ENCODE measurements around the gene MGAT5B.

DNA sequence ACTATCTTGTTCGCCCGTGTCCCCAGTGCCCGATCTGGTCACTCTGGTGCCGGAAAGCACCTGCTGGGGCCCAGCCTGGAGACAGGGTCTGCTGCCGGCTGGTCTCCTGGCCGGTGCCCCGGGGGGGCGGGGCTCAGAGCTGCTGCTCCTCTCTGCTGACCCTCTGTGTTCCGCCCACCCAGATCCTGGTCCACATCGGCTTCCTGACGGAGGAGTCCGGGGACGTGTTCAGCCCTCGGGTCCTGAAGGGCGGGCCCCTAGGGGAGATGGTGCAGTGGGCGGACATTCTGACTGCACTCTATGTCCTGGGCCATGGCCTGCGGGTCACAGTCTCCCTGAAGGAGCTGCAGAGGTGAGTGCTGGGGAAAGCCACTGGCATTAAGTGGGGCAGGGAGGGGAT lies 37.6 kb downstream of the MGAT5B start:
- TF ChIP-seq POLR2A (IDR thresholded peaks at IDR 0.05; ENCODE audit: borderline replicate concordance, extremely low read depth, insufficient read depth, insufficient read length): no peak
- TF ChIP-seq, protein P1, sequence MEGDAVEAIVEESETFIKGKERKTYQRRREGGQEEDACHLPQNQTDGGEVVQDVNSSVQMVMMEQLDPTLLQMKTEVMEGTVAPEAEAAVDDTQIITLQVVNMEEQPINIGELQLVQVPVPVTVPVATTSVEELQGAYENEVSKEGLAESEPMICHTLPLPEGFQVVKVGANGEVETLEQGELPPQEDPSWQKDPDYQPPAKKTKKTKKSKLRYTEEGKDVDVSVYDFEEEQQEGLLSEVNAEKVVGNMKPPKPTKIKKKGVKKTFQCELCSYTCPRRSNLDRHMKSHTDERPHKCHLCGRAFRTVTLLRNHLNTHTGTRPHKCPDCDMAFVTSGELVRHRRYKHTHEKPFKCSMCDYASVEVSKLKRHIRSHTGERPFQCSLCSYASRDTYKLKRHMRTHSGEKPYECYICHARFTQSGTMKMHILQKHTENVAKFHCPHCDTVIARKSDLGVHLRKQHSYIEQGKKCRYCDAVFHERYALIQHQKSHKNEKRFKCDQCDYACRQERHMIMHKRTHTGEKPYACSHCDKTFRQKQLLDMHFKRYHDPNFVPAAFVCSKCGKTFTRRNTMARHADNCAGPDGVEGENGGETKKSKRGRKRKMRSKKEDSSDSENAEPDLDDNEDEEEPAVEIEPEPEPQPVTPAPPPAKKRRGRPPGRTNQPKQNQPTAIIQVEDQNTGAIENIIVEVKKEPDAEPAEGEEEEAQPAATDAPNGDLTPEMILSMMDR (IDR thresholded peaks at IDR 0.05 in 2 of 3, conservative IDR thresholded peaks at IDR 0.05 in 1 of 3; ENCODE audit: borderline replicate concordance in 1 of 3, insufficient read depth in 1 of 3, low read depth in 2 of 3, low read length in 2 of 3): no peak
- TF ChIP-seq, protein P2, sequence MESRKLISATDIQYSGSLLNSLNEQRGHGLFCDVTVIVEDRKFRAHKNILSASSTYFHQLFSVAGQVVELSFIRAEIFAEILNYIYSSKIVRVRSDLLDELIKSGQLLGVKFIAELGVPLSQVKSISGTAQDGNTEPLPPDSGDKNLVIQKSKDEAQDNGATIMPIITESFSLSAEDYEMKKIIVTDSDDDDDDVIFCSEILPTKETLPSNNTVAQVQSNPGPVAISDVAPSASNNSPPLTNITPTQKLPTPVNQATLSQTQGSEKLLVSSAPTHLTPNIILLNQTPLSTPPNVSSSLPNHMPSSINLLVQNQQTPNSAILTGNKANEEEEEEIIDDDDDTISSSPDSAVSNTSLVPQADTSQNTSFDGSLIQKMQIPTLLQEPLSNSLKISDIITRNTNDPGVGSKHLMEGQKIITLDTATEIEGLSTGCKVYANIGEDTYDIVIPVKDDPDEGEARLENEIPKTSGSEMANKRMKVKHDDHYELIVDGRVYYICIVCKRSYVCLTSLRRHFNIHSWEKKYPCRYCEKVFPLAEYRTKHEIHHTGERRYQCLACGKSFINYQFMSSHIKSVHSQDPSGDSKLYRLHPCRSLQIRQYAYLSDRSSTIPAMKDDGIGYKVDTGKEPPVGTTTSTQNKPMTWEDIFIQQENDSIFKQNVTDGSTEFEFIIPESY (IDR thresholded peaks at IDR 0.05; ENCODE audit: extremely low read depth, insufficient replicate concordance, low read length): no peak
- no peak for TF ChIP-seq EZH2 (IDR thresholded peaks at IDR 0.05)
- TF ChIP-seq, protein P3, sequence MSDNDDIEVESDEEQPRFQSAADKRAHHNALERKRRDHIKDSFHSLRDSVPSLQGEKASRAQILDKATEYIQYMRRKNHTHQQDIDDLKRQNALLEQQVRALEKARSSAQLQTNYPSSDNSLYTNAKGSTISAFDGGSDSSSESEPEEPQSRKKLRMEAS (IDR thresholded peaks at IDR 0.05): no peak
- TF ChIP-seq JUND (IDR thresholded peaks at IDR 0.05): no peak
- TF ChIP-seq POLR2AphosphoS5 (IDR thresholded peaks at IDR 0.05; ENCODE audit: low read depth, low read length): no peak
- TF ChIP-seq SP1 (IDR thresholded peaks at IDR 0.05; ENCODE audit: low read depth): no peak
- TF ChIP-seq CEBPB (IDR thresholded peaks at IDR 0.05; ENCODE audit: low read depth): no peak
